ENCODE data around the gene HAPLN2.
A peak's percentile ranks its signal among the peaks of the same experiment; 100 is the strongest.
"Not testable (repeated sequence)": the region's sequence is repeated elsewhere in the genome, so short reads cannot be mapped to it uniquely, and the experiment has no call there.

HAPLN2 gene

DNA sequence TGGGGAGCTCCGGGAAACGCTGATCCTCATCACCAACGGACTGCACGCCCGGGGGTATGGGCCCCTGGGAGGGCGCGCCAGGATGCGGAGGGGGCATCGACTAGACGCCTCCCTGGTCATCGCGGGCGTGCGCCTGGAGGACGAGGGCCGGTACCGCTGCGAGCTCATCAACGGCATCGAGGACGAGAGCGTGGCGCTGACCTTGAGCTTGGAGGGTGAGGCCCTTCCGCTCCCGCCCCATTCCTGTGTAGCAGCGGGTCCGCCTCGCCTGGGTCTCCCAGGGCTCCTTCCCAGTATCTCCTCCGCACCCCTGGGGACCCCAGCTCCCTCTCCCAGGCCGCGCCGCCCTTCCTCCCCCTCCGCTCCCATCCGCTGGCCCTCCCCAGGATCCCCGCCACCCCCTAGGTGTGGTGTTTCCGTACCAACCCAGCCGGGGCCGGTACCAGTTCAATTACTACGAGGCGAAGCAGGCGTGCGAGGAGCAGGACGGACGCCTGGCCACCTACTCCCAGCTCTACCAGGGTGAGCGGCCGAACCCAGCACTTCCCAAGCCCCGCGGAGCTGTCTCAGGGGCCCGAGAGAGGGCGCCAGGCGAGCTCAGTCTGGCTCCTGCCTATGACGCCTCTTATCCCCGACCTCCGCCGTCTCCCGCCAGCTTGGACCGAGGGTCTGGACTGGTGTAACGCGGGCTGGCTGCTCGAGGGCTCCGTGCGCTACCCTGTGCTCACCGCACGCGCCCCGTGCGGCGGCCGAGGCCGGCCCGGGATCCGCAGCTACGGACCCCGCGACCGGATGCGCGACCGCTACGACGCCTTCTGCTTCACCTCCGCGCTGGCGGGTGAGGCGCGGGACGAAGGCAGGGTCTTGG lies 5.0 kb downstream of the HAPLN2 start:
- DNase-seq = peak; percentile 24

GRCh38 chr1:156624814-156625435 lies 5.7 kb downstream of the HAPLN2 start:
- no peak for DNase-seq

DNA sequence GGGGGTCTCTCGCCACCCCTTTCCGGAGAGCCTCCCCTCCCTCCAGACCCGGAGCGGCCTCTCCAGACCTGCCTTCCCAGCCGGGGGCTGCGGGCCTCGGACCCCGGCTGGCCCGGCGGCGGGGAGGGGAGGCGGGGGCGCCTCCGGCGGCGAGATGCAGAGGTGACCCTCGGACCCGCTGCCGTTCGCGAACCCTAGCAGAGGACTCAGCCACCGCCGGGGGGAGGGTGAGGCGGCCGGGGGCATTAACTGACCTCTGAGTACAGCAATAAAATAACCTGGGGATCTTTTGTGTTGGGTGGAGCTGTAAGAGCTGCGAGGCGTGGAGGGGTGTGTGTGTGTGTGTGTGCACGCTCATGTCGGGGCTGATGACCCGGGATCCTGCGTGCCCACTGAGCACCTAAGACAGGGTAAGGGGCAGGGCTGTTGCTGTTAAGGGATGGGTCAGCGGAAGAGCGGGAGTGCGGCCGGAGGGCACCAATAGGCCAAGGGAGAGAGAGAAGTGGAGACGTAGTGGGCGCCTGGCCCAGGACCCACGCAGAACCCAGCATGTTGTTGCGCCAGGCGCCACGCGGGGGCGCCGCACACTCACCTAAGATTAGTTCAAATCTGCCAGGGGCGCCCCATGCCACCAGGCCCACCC lies 6.3 kb downstream of the HAPLN2 start:
- peak; percentile 45 for DNase-seq

DNA sequence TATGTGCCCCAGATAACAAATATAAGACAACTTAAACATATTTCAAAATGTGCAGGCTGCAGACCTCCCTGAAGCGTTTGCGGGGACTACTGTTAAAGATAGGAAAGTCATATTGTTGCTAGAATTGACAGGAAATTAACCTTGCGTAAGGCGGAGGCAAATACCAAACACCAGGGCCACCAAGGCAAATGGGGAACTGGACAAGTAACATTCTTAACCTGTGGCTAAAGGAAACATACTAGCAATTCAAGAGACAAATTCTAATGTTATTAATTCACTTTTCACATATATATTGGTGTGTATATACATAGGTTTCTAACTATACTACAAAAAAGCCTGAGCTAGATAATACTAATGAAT lies 6.8 kb downstream of the HAPLN2 start:
- DNase-seq = no peak

DNA sequence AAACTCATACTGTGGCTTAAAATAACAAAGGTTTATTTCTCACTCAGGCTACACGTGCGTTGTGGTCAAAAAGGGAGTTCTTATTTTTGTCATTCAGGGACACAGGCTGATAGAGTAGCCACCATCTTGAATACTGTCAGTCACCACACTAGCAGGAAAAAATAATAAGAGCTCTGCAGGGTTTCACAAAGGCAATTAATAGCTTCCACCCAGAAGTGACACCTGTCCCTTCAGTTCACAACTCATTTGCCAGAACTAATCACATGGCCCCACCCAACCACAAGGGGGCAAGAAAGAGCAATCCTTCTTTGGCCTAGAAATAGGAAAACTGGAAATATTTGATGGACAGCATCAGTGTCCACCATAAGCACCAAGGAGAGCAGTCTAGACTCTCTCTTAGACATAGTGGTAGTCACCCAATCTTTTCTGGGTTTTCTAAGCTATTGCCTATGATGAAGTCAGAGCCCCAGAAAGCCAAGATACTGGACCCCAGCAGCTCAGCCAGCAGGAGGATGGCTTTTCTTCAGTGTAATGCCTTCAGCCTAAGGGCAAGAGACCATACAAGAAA lies 8.2 kb downstream of the HAPLN2 start:
- DNase-seq = no peak

DNA sequence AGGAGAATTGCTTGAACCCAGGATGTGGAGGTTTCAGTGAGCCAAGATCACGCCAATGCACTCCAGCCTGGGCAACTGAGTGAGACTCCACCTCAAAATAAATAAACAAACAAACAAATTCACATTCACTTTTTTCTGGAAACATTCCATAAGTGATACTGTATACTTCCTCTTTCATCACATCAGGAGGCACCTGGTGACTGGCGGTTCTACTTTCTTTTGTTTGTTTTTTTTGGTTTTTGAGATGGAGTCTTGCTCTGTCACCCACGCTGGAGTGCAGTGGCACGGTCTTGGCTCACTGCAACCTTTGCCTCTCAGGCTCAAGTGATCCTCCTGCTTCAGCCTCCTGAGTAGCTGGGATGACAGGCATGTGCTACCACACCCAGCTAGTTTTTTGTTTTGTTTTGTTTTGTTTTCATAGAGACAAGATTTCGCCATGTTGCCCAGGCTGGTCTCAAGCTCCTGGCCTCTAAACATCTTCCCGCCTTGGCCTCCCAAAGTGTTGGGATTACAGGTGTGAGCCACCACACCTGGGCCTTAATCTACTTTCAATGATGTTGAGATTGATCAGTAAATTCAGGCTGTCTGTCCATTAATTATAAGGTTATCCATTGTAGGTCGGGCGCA lies 10.7 kb downstream of the HAPLN2 start:
- no peak for DNase-seq

DNA sequence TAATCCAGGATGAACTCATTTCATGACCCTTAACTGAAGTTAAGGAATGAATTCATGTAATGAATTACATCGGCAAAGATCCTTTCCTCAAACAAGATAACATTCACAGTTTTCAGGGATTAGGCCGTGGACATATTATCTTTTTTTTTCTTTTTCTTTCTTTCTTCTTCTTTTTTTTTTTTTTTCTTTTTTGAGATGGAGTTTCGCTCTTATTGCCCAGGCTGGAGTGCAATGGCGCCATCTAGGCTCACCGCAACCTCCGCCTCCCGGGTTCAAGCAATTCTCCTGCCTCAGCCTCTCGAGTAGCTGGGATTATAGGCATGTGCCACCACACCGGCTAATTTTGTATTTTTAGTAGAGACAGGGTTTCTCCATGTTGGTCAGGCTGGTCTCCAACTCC lies 11.9 kb downstream of the HAPLN2 start:
- not testable (repeated sequence) for DNase-seq

GRCh38 chr1:156632355-156632754 lies 13.1 kb downstream of the HAPLN2 start:
- DNase-seq = no peak

DNA sequence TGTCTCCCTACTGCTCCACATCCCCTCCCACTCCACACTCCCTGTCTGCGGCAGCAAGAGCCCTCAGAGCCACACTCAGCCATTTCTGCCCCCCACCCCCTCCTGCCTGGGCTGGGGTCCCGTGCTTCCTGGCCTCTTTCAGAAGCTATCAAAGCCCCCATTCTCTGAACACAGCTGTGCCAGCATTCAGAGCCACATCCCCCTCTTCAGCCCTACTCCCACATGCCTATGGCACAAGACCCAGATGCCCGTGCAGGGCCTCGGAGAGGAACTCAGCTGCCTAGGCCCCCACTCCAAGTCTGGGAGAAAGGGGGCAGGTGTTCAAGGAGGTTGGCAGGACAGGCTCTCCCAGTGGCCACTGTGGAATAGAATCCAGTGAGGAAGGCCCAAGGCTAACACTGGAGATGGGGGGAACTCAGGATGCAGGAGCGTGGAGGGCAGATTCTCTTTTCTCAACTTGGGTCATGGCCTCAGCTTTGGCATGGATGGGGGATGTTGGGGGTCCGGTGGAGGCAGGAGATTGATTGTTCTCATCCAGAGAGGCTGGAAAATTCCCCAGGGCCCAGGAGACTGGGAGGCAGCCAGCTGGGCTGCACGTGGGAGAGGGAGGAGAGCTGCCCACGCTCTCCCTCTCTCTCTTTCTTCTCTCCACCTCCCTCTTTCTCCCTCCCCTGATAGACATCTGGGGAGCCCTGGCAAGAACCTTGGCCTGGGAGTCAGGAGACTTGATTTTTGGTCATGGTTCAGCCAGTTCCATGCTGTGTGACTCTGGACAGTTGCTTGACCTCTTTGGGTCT lies 19.2 kb downstream of the HAPLN2 start:
- DNase-seq = no peak

DNA sequence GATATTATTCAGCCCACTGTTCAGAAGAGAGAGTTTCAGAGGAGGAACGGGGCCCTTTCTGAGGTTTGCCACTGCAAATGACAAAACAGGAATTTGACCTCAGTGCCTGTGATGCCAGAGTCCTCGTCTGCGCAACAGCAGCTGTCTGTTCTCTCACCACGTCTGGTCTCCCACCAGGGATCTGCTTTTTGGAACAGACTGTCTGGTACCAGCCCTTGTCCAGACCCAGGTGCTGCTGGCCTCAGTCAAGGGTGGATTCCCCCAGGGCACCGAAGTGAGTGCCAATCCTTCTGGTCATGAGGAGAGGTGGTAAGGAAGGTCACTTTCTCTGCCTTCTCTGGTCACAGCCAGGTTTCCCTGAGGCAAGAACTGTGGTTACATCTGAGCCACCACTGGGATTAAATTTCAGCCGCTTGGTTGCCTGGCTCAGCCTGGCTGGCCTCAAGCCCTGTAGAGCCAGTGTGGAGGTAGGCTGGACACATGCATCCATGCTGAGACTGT lies 20.4 kb downstream of the HAPLN2 start:
- DNase-seq = no peak

GRCh38 chr1:156640842-156641706 lies 21.9 kb downstream of the HAPLN2 start:
- DNase-seq = no peak

DNA sequence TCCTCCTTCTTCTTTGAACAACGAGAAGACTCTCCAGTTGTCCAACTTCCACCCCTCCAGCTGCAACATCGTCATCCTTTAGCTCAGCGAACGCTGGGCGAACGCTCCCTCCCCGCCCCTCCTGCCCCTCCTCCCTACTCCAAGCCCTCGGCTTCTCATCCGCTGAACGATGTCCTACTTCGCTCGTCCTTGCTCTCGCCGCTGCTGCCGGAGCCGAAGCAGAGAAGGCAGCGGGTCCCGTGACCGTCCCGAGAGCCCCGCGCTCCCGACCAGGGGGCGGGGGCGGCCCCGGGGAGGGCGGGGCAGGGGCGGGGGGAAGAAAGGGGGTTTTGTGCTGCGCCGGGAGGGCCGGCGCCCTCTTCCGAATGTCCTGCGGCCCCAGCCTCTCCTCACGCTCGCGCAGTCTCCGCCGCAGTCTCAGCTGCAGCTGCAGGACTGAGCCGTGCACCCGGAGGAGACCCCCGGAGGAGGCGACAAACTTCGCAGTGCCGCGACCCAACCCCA lies 22.6 kb downstream of the HAPLN2 start, which contains the start of gene BCAN:
Gene BCAN (plus strand): TSS at position 357 of the 504 bp plus-strand sequence. CDS start 3,938 bp downstream, outside the sequence.
- no peak for DNase-seq

- no peak for DNase-seq
Measured at GRCh38 chr1:156642265-156643048, 23.2 kb downstream of the HAPLN2 start.

DNA sequence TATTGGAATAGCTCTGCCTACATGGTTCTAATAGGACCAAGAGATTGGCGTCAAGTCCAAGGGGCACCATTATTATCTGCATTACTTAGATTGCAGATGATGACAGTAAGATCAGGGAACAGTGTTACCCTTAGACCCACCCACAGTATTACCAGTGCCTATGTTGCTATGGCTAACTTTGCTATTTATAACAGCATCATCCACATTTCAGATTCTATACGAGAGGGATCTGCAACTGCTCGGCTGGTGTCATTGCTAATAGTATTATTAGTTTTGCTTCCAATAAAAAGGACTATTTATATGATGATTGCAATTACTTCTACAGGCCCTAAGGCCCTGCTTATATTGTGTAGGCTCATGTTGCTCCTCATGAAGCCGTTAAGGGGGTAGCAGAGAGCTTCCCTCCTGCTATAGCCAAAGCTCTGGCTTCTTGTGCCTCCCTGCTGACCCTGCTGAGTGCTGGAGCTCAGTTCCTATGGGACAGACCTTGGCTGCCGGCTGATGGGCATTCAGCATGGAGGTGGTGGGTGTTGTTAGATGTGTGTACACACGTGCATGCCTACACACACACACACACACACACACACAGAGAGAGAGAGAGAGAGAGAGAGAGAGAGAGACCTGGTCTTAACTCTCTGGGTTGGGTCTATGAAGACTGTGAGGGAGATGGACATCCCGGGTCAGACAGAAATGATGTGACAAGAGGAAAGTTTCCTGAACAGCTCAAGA lies 24.0 kb downstream of the HAPLN2 start:
- no peak for DNase-seq

DNA sequence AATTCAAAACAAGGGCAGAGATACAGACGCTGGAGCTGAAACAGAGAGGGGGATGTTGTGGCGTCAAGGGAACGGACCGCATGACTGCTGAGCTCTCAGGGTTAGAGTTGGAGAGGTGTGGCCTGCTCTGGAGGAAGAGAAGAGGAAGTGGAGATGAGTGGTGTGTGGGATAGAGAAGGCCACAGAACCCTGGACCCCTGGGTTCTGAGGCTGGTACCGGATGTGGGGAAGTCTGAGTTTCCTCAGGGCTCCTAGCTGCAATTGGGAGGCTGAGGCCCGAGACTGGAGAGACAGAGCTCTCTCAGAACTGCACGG lies 24.5 kb downstream of the HAPLN2 start:
- DNase-seq = no peak

DNA sequence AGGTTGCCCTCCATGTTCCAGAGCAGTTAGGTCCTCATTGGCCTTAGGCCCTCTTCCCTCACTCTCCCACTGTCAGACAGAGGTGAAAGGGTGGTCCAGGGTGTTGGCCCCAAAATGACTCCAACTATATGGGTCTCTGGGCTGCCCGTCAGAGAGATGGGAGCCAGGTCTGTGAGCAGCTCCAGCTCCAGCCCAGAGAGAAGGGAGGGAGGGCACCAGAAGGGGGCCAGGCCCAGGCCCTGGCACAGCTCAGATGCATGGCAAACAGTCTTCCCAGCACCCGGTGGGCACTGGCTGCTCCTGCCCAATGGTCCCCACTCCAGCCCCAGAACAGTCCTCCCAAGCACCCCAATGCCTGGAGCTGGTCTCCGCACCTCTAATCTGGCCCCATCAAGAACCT lies 24.9 kb downstream of the HAPLN2 start:
- no peak for DNase-seq

DNA sequence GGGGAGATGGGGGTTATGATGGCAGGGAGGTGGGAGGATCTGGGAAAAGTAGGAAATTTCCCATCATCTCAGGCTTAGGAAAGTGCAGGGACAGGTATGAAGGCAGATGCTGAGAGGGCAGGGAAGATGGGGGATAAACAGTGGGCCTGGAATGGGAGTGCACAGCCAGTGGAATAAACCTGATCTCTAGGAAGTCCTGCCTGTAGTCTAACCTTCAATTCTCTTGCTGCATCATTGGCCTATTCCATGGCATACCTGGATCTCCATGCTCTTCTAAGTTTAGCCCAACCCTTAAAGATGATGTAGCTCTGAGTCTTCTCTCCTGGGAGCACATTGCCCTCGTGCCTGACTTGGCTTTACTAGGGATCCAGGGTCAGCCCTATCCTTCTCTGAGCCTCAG lies 25.4 kb downstream of the HAPLN2 start:
- no peak for DNase-seq

DNA sequence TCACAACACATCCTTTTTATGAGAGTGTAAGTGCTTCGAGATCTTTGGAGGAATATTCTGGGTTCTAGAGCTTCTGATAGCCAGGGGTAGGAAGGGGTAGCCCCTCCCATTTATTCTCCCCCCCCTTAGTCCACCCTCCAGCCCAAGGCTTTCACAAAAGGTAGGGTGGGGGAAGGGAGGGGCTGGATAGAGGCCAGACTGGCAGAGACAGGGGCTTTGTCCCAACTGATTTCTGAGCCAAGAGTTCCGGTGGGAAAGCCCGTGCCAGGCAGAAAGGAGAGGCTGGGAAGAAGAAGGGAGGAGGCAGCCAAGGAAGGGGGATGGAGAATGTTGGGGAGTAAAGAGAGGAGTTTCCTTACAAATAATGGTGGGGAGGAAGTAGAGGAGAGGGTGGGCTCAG lies 25.8 kb downstream of the HAPLN2 start:
- no peak for DNase-seq

- no peak for DNase-seq
Measured at GRCh38 chr1:156645666-156646065, 26.5 kb downstream of the HAPLN2 start.

Measured in CD4-positive, alpha-beta T cell treated with Interferon gamma for 1 hour (primary cell).